HCT116 (cell line): ENCODE measurements around the gene KIAA0825. TPM values are rescaled to one million over a fixed set of nuclear protein-coding genes. Genes with fewer than 3 reads are reported as not detected.

Source experiments
- ATAC-seq: fragments of 200-7000 bp; cut with Tn5 transposase; 2 replicates; pipeline ENCODE4 v1.9.1; 2020; ENCODE audit warnings: mild to moderate bottlenecking, moderate library complexity
- BruUV-seq: library from RNA; stranded (reverse); fragments of 400-500 nt; replicated peaks from 2 replicates; lab custom pipeline; 2021; lab: Mats Ljungman, UMichigan
- CTCF ChIA-PET: fragments of 300-600 bp; sonication (Branson Sonifier 250); formaldehyde crosslinking; loops from one replicate; lab custom pipeline; 2021; ENCODE audit warnings: antibody characterized with exemption; lab: Charles Lee
- POLR2A ChIA-PET: fragments of 300-600, 350-600 bp; sonication (Branson Sonifier 250); formaldehyde crosslinking; loops from one replicate; lab custom pipeline; 2021; ENCODE audit warnings: antibody characterized with exemption; lab: Charles Lee
- RAD21 ChIA-PET, 2 experiments: fragments of 300-600 bp; sonication (Branson Sonifier 250); formaldehyde crosslinking; loops; one replicate each; lab custom pipeline; 2023; ENCODE audit warnings: low total read pairs in 2 of 2; ENCODE audit not compliant: uncharacterized antibody in 2 of 2, unreplicated experiment in 2 of 2, low non-redundant PET in 1 of 2; lab: Charles Lee
- DNase-seq: peaks from one replicate; pipeline ENCODE4 v3.0.0-alpha.2; 2010; ENCODE audit warnings: low read depth, low spot score
- H2AFZ ChIP-seq: fragments of 200-600 bp; shearing (Covaris generic), sonication (generic); 2 replicates; pipeline ENCODE4 v1.6.1; 2017; ENCODE audit warnings: low read depth, mixed run types, mixed read lengths, antibody characterized with exemption, low read length; ENCODE audit not compliant: poor library complexity, severe bottlenecking
- H3K27ac ChIP-seq: 2 replicates; pipeline ENCODE4 v1.5.1; 2012; ENCODE audit warnings: low read depth, low read length
- H3K27me3 ChIP-seq: fragments of 200-600 bp; sonication (generic); 2 replicates; pipeline ENCODE4 v1.6.1; 2016; ENCODE audit warnings: mixed run types, low read length, mixed read lengths; ENCODE audit not compliant: insufficient read depth
- H3K36me3 ChIP-seq, 2 experiments: fragments of 200-500 bp in 1 of 2; fragments of 200-600 bp in 1 of 2; sonication (Bioruptor generic) in 1 of 2; sonication (generic) in 1 of 2; 2 replicates each; pipeline versions ENCODE4 v1.5.1 to v1.6.1; 2014 to 2016; ENCODE audit warnings: low read length in 2 of 2, inconsistent platforms in 1 of 2, mixed read lengths in 1 of 2, mixed run types in 1 of 2; ENCODE audit not compliant: insufficient read depth in 2 of 2, control insufficient read depth in 1 of 2
- H3K4me1 ChIP-seq, 2 experiments: fragments of 200-600 bp in 1 of 2; sonication (generic) in 1 of 2; 2 replicates each; pipeline versions ENCODE4 v1.5.1 to v1.6.1; 2012 to 2017; ENCODE audit warnings: low read length in 2 of 2, inconsistent platforms in 1 of 2, mild to moderate bottlenecking in 1 of 2, mixed read lengths in 1 of 2, mixed run types in 1 of 2, moderate library complexity in 1 of 2; ENCODE audit not compliant: insufficient read depth in 2 of 2, control insufficient read depth in 1 of 2
- H3K4me2 ChIP-seq: fragments of 200-600 bp; sonication (generic); 2 replicates; pipeline ENCODE4 v1.6.1; 2017; ENCODE audit warnings: mixed run types, low read length, mixed read lengths
- H3K4me3 ChIP-seq, 2 experiments: fragments of 200-600 bp in 1 of 2; sonication (generic) in 1 of 2; replicated peaks in 1 of 2; 2 replicates each; pipeline ENCODE4 v1.5.1; 2011 to 2016; ENCODE audit warnings: low read length in 2 of 2, control low read depth in 1 of 2, low read depth in 1 of 2, mild to moderate bottlenecking in 1 of 2, mixed read lengths in 1 of 2, mixed run types in 1 of 2
- H3K79me2 ChIP-seq: fragments of 200-600 bp; sonication (generic); 2 replicates; pipeline ENCODE4 v1.6.1; 2017; ENCODE audit warnings: mild to moderate bottlenecking, mixed run types, low read length, moderate library complexity, mixed read lengths; ENCODE audit not compliant: insufficient read depth
- H3K9ac ChIP-seq: fragments of 200-600 bp; sonication (generic); 2 replicates; pipeline ENCODE4 v1.6.1; 2016; ENCODE audit warnings: low read length, mixed read lengths
- H3K9me2 ChIP-seq: fragments of 200-600 bp; sonication (generic), shearing (Covaris generic); 2 replicates; pipeline ENCODE4 v1.6.1; 2017; ENCODE audit warnings: mixed run types, mild to moderate bottlenecking, moderate library complexity; ENCODE audit not compliant: insufficient read depth
- H3K9me3 ChIP-seq, 2 experiments: fragments of 200-500 bp in 1 of 2; fragments of 200-600 bp in 1 of 2; sonication (Bioruptor generic) in 1 of 2; sonication (generic) in 1 of 2; 2 replicates each; pipeline ENCODE4 v1.6.1; 2014 to 2017; ENCODE audit warnings: low read length in 2 of 2, mixed read lengths in 2 of 2, inconsistent platforms in 1 of 2, low read depth in 1 of 2, mild to moderate bottlenecking in 1 of 2, mixed run types in 1 of 2, moderate library complexity in 1 of 2; ENCODE audit not compliant: control insufficient read depth in 1 of 2, insufficient read depth in 1 of 2
- H4K20me1 ChIP-seq: fragments of 200-600 bp; sonication (generic), shearing (Covaris generic); 2 replicates; pipeline ENCODE4 v1.6.1; 2017; ENCODE audit warnings: mixed run types, mild to moderate bottlenecking, moderate library complexity; ENCODE audit not compliant: insufficient read depth
- CTCF ChIP-seq, 3 experiments: fragments of 200-600 bp in 1 of 3; sonication (generic) in 1 of 3; IDR thresholded peaks in 2 of 3; conservative IDR thresholded peaks in 1 of 3; 2 replicates each; pipeline ENCODE4 v1.5.1; 2012 to 2017; ENCODE audit warnings: low read depth in 2 of 3, low read length in 2 of 3, antibody characterized with exemption in 1 of 3, borderline replicate concordance in 1 of 3, control low read depth in 1 of 3, mild to moderate bottlenecking in 1 of 3, mixed read lengths in 1 of 3, mixed run types in 1 of 3, moderate library complexity in 1 of 3; ENCODE audit not compliant: insufficient read depth in 1 of 3
- EZH2 ChIP-seq: fragments of 200-600 bp; sonication (generic); IDR thresholded peaks from 2 replicates; pipeline ENCODE4 v1.6.1; 2017; ENCODE audit warnings: antibody characterized with exemption, mixed run types
- FOSL1 ChIP-seq: IDR thresholded peaks from 2 replicates; pipeline ENCODE4 v1.6.1; 2012; ENCODE audit warnings: low read depth
- MAX ChIP-seq: IDR thresholded peaks from 2 replicates; pipeline ENCODE4 v1.6.1; 2012
- RAD21 ChIP-seq: IDR thresholded peaks from 2 replicates; pipeline ENCODE4 v1.6.1; 2012; ENCODE audit warnings: low read depth, mild to moderate bottlenecking
- REST ChIP-seq: IDR thresholded peaks from 2 replicates; pipeline ENCODE4 v1.6.1; 2012; ENCODE audit warnings: low read depth
- SP1 ChIP-seq: IDR thresholded peaks from 2 replicates; pipeline ENCODE4 v1.6.1; 2012; ENCODE audit warnings: low read depth
- SRF ChIP-seq: IDR thresholded peaks from 2 replicates; pipeline ENCODE4 v1.6.1; 2012; ENCODE audit warnings: low read depth
- TCF7L2 ChIP-seq: IDR thresholded peaks from 2 replicates; pipeline ENCODE4 v1.7.0; 2011; ENCODE audit warnings: borderline replicate concordance, inconsistent platforms; ENCODE audit not compliant: insufficient read depth, insufficient read length; ENCODE audit errors: extremely low read depth
- YY1 ChIP-seq: IDR thresholded peaks from 2 replicates; pipeline ENCODE4 v1.6.1; 2011; ENCODE audit warnings: low read length, low read depth, moderate library complexity, mild to moderate bottlenecking; ENCODE audit not compliant: insufficient replicate concordance; ENCODE audit errors: extremely low read depth
- intact Hi-C: fragments of 100-400 bp; cut with micrococcal nuclease; formaldehyde crosslinking; loops from 2 replicates; pipeline ENCODE4 v1.10.0; 2022
- total RNA-seq: library from RNA; stranded (reverse); gene quantifications from one replicate; pipeline ENCODE4 v1.2.1, GENCODE V29; 2021; ENCODE audit not compliant: unreplicated experiment

KIAA0825 gene
- total RNA-seq, 1 experiment from 2014 or later, result 1.4 TPM

- no peak for TF ChIP-seq CTCF (IDR thresholded peaks at IDR 0.05 in 2 of 3, conservative IDR thresholded peaks at IDR 0.05 in 1 of 3; ENCODE audit: borderline replicate concordance in 1 of 3, insufficient read depth in 1 of 3, low read depth in 2 of 3, low read length in 2 of 3)
- no peak for TF ChIP-seq TCF7L2
- TF ChIP-seq FOSL1, result no peak
- no peak for TF ChIP-seq EZH2
- TF ChIP-seq RAD21, result no peak
- TF ChIP-seq, all 23 proteins: peak for 0
These were observed 172.7 kb downstream of the KIAA0825 start (continued) for GRCh38 chr5:94445726-94446125.

GRCh38 chr5:94442991-94443390 is 175.4 kb downstream of the KIAA0825 start:
- ATAC-seq, result no peak
- no peaks in the 10 kb centered on the region for H4K20me1 ChIP-seq
- no TSS peak for BruUV-seq
- H3K9me2 ChIP-seq, result no peaks in the 10 kb centered on the region
- no peaks in the 10 kb centered on the region for H3K4me1 ChIP-seq
- no peak overlapping the region for H3K9ac ChIP-seq
- DNase-seq, result no peak
- ChIA-PET CTCF (no interaction called here), POLR2A (no interaction called here), RAD21 (no interaction called here)
- H3K4me2 ChIP-seq, result no peak overlapping the region
- no peaks in the 10 kb centered on the region for H3K79me2 ChIP-seq
- H3K27ac ChIP-seq, result no peak overlapping the region
- H3K36me3 ChIP-seq, result no peaks in the 10 kb centered on the region
- no peaks in the 10 kb centered on the region for H3K9me3 ChIP-seq
- intact Hi-C loops, result no loop called here
- TF ChIP-seq SP1 (no peak), SRF (no peak), REST (no peak), RAD21 (no peak), MAX (no peak), YY1 (no peak)
- H3K4me3 ChIP-seq, result no peak overlapping the region
- H3K27me3 ChIP-seq, result no peaks in the 10 kb centered on the region
- H2AFZ ChIP-seq, result no peak overlapping the region
